HCT116 (cell line): Measurements from ENCODE around the gene SLC44A5.

ENCODE experiments used
- JUND ChIP-seq: IDR thresholded peaks from 2 replicates; pipeline ENCODE4 v1.6.1; 2012
- TCF7L2 ChIP-seq: IDR thresholded peaks from 2 replicates; pipeline ENCODE4 v1.7.0; 2011; ENCODE audit warnings: borderline replicate concordance, inconsistent platforms; ENCODE audit not compliant: insufficient read depth, insufficient read length; ENCODE audit errors: extremely low read depth
- TF ChIP-seq, protein P1 (sequence below), 3 experiments: fragments of 200-600 bp in 1 of 3; sonication (generic) in 1 of 3; IDR thresholded peaks in 2 of 3; conservative IDR thresholded peaks in 1 of 3; 2 replicates each; pipeline ENCODE4 v1.5.1; 2012 to 2017; ENCODE audit warnings: low read depth in 2 of 3, low read length in 2 of 3, antibody characterized with exemption in 1 of 3, borderline replicate concordance in 1 of 3, control low read depth in 1 of 3, mild to moderate bottlenecking in 1 of 3, mixed read lengths in 1 of 3, mixed run types in 1 of 3, moderate library complexity in 1 of 3; ENCODE audit not compliant: insufficient read depth in 1 of 3

DNA sequence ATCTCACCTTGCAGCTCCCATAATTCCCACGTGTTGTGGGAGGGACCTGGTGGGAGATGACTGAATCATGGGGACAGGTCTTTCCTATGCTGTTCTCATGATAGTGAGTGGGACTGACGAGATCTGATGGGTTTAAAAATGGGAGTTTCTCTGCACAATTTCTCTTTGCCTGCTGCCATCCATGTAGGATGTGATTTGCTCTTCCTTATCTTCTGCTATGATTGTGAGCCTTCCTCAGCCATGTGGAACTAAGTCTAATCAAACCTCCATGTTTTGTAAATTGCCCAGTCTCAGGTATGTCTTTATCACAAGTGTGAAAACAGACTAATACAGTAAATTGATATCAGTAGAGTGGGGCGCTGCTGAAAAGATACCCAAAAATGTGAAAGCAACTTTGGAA lies 195.7 kb downstream of the SLC44A5 start:
- TF ChIP-seq TCF7L2, result no peak
- no peak for TF ChIP-seq JUND
- TF ChIP-seq, protein P1, sequence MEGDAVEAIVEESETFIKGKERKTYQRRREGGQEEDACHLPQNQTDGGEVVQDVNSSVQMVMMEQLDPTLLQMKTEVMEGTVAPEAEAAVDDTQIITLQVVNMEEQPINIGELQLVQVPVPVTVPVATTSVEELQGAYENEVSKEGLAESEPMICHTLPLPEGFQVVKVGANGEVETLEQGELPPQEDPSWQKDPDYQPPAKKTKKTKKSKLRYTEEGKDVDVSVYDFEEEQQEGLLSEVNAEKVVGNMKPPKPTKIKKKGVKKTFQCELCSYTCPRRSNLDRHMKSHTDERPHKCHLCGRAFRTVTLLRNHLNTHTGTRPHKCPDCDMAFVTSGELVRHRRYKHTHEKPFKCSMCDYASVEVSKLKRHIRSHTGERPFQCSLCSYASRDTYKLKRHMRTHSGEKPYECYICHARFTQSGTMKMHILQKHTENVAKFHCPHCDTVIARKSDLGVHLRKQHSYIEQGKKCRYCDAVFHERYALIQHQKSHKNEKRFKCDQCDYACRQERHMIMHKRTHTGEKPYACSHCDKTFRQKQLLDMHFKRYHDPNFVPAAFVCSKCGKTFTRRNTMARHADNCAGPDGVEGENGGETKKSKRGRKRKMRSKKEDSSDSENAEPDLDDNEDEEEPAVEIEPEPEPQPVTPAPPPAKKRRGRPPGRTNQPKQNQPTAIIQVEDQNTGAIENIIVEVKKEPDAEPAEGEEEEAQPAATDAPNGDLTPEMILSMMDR (IDR thresholded peaks at IDR 0.05 in 2 of 3, conservative IDR thresholded peaks at IDR 0.05 in 1 of 3; ENCODE audit: borderline replicate concordance in 1 of 3, insufficient read depth in 1 of 3, low read depth in 2 of 3, low read length in 2 of 3), result no peak
